IMR-90 (cell line): ENCODE results near the gene TES. TPM values are rescaled to one million over a fixed set of nuclear protein-coding genes. Genes with fewer than 3 reads are reported as not detected.

ENCODE experiments used
- ATAC-seq: fragments of 200-7000 bp; cut with Tn5 transposase; 2 replicates; pipeline ENCODE4 v1.9.1; 2020; ENCODE audit warnings: low read depth, mild to moderate bottlenecking, moderate library complexity
- BruUV-seq: library from RNA; stranded (reverse); fragments of 400-500 nt; replicated peaks from 2 replicates; lab custom pipeline; 2021; lab: Mats Ljungman, UMichigan
- CTCF ChIA-PET: fragments of 300-600 bp; formaldehyde crosslinking; extraction: SDS; loops from one replicate; lab custom pipeline; 2021; ENCODE audit warnings: antibody characterized with exemption; lab: Yijun Ruan, JAX
- POLR2A ChIA-PET: fragments of 300-600 bp; sonication (Branson Sonifier 250); formaldehyde crosslinking; loops from one replicate; lab custom pipeline; 2022; ENCODE audit warnings: antibody characterized with exemption; ENCODE audit not compliant: unreplicated experiment; lab: Charles Lee
- DNase-seq: peaks from one replicate; pipeline ENCODE4 v3.0.0; 2013
- H2AFZ ChIP-seq: replicated peaks from 2 replicates; pipeline ENCODE3; 2013; ENCODE audit warnings: low read length, mild to moderate bottlenecking; ENCODE audit not compliant: poor library complexity
- H2AK5ac ChIP-seq: 2 replicates; pipeline ENCODE4 v1.6.1; 2013; ENCODE audit warnings: low read depth, low read length, inconsistent platforms
- H2AK9ac ChIP-seq: replicated peaks from 2 replicates; pipeline ENCODE3; 2013; ENCODE audit warnings: mild to moderate bottlenecking, low read depth, low read length, moderate library complexity; ENCODE audit not compliant: poor library complexity
- H2BK120ac ChIP-seq: 2 replicates; pipeline ENCODE4 v1.6.1; 2013; ENCODE audit warnings: low read depth, low read length, inconsistent platforms
- H2BK15ac ChIP-seq: 3 replicates; pipeline ENCODE4 v1.6.1; 2013; ENCODE audit warnings: low read depth, low read length, inconsistent platforms
- H2BK20ac ChIP-seq: 2 replicates; pipeline ENCODE4 v1.6.1; 2013; ENCODE audit warnings: low read depth, mild to moderate bottlenecking, inconsistent platforms, low read length, moderate library complexity
- H2BK5ac ChIP-seq: 2 replicates; pipeline ENCODE4 v1.6.1; 2013; ENCODE audit warnings: mild to moderate bottlenecking, low read depth, low read length, inconsistent platforms; ENCODE audit not compliant: poor library complexity, severe bottlenecking
- H3K14ac ChIP-seq: replicated peaks from 2 replicates; pipeline ENCODE4 v1.6.1; 2013; ENCODE audit warnings: low read depth, low read length, inconsistent platforms
- H3K18ac ChIP-seq: 2 replicates; pipeline ENCODE4 v1.6.1; 2013; ENCODE audit warnings: low read depth, low read length, control low read depth
- H3K23ac ChIP-seq: 2 replicates; pipeline ENCODE4 v1.6.1; 2013; ENCODE audit warnings: low read depth, low read length, inconsistent platforms
- H3K27ac ChIP-seq: 2 replicates; pipeline ENCODE4 v1.5.1; 2013; ENCODE audit warnings: mild to moderate bottlenecking, control low read depth, low read length; ENCODE audit not compliant: insufficient read depth
- H3K27me3 ChIP-seq: 2 replicates; pipeline ENCODE4 v1.6.1; 2013; ENCODE audit warnings: low read length; ENCODE audit not compliant: control insufficient read depth, insufficient read depth
- H3K36me3 ChIP-seq: 2 replicates; pipeline ENCODE4 v1.6.1; 2013; ENCODE audit warnings: low read length, mixed read lengths; ENCODE audit not compliant: control insufficient read depth, insufficient read depth
- H3K4ac ChIP-seq: 2 replicates; pipeline ENCODE4 v1.6.1; 2013; ENCODE audit warnings: low read depth, low read length, inconsistent platforms
- H3K4me1 ChIP-seq: 2 replicates; pipeline ENCODE4 v1.6.1; 2013; ENCODE audit warnings: low read length, mixed read lengths; ENCODE audit not compliant: control insufficient read depth, insufficient read depth
- H3K4me2 ChIP-seq: 2 replicates; pipeline ENCODE4 v1.6.1; 2013; ENCODE audit warnings: low read depth, mild to moderate bottlenecking, control low read depth, low read length, moderate library complexity
- H3K4me3 ChIP-seq: 2 replicates; pipeline ENCODE4 v1.5.1; 2013; ENCODE audit warnings: low read depth, mild to moderate bottlenecking, control low read depth, low read length, moderate library complexity; ENCODE audit not compliant: insufficient read depth
- H3K56ac ChIP-seq: 2 replicates; pipeline ENCODE4 v1.6.1; 2013; ENCODE audit warnings: low read length, inconsistent platforms; ENCODE audit not compliant: insufficient read depth; ENCODE audit errors: extremely low read depth
- H3K79me1 ChIP-seq, 2 experiments: 2 replicates each; pipeline ENCODE4 v1.6.1; 2013; ENCODE audit warnings: low read length in 2 of 2, inconsistent platforms in 1 of 2, low read depth in 1 of 2
- H3K9ac ChIP-seq: 2 replicates; pipeline ENCODE4 v1.6.1; 2013; ENCODE audit warnings: low read depth, low read length, control low read depth
- H3K9me1 ChIP-seq: 2 replicates; pipeline ENCODE4 v1.6.1; 2013; ENCODE audit warnings: low read length, inconsistent platforms; ENCODE audit not compliant: insufficient read depth
- H3K9me3 ChIP-seq: 2 replicates; pipeline ENCODE4 v1.6.1; 2013; ENCODE audit warnings: low read length; ENCODE audit not compliant: control insufficient read depth, insufficient read depth
- H4K20me1 ChIP-seq: 2 replicates; pipeline ENCODE4 v1.6.1; 2013; ENCODE audit warnings: low read length, inconsistent platforms; ENCODE audit not compliant: insufficient read depth
- H4K5ac ChIP-seq: 2 replicates; pipeline ENCODE4 v1.6.1; 2013; ENCODE audit warnings: mild to moderate bottlenecking, low read depth, low read length, control low read depth
- H4K8ac ChIP-seq, 2 experiments: 2 replicates each; pipeline ENCODE4 v1.6.1; 2013; ENCODE audit warnings: low read depth in 2 of 2, low read length in 2 of 2, control low read depth in 1 of 2, inconsistent platforms in 1 of 2
- H4K91ac ChIP-seq: 2 replicates; pipeline ENCODE4 v1.6.1; 2013; ENCODE audit warnings: low read depth, low read length, inconsistent platforms; ENCODE audit not compliant: insufficient read depth
- MAFK ChIP-seq: IDR thresholded peaks from 2 replicates; pipeline ENCODE4 v1.6.1; 2012; ENCODE audit warnings: low read depth, low read length, improper control_type of control experiment
- NFE2L2 ChIP-seq: fragments of 150-350 bp; IDR thresholded peaks from 2 replicates; pipeline ENCODE4 v1.6.1; 2016; ENCODE audit warnings: low read depth, mild to moderate bottlenecking, low read length
- USF2 ChIP-seq: fragments of 150-350 bp; IDR thresholded peaks from 2 replicates; pipeline ENCODE4 v1.6.1; 2017; ENCODE audit warnings: mild to moderate bottlenecking, antibody characterized with exemption, low read length, low read depth
- WGBS, 2 experiments: methylation state at CpG; one replicate each; pipeline versions ENCODE4 v1.1.5 to v1.1.7; 2013; ENCODE audit warnings: missing lambda C conversion rate in 2 of 2; ENCODE audit not compliant: insufficient read length in 1 of 2; ENCODE audit errors: extremely low coverage in 2 of 2; 5-methylcytosine and 5-hydroxymethylcytosine counted together
- dilution Hi-C: fragments of 300-500 bp; cut with HindIII; formaldehyde crosslinking; loops from one replicate; pipeline ENCODE4 v1.14.3; 2018; ENCODE audit warnings: low sequenced_read_pairs; ENCODE audit not compliant: unreplicated experiment
- in situ Hi-C: fragments of 300-500 bp; cut with MboI; formaldehyde crosslinking; loops from 3 replicates; pipeline ENCODE4 v1.14.3; 2019; ENCODE audit warnings: low sequenced_read_pairs, inconsistent platforms, mixed read lengths
- intact Hi-C: fragments of 100-400 bp; cut with micrococcal nuclease; formaldehyde crosslinking; loops from 2 replicates; pipeline ENCODE4 v1.10.0; 2022
- polyA plus RNA-seq, 3 experiments: library from polyadenylated mRNA; depleted of rRNA; stranded (reverse); fragments of >200 nt; gene quantifications; 2 replicates each; pipeline ENCODE4 v1.2.3, GENCODE V29; 2012; ENCODE audit warnings: low replicate concordance in 1 of 3
- total RNA-seq: library from RNA; depleted of rRNA; stranded (reverse); fragments of >200 nt; gene quantifications from 2 replicates; pipeline ENCODE4 v1.2.3, GENCODE V29; 2012

The TES gene
- total and polyA plus RNA-seq, 2 of the 4 experiments (the other 2 are of a cell fraction) = 54.0 to 83.3 TPM

GRCh38 chr7:116231949-116232348 lies 21.6 kb downstream of the TES start:
- no peaks in the 10 kb centered on the region for H3K27me3 ChIP-seq

More at GRCh38 chr7:116231949-116232348, 21.6 kb downstream of the TES start:
- DNase-seq = peak; percentile 67
- Histone ChIP-seq H4K20me1 (no peaks in the 10 kb centered on the region), H3K79me1 (peaks cover 16 to 41% of the 10 kb centered on the region in 2 experiments), H3K4ac (peak overlapping the region; percentile 51; the same call in 1 of the 2 replicates), H3K14ac (0 out of 2 replicates have a peak overlapping the region, but pooled peaks have one; percentile 24), H2AK9ac (no peak overlapping the region), H2BK120ac (peak overlapping the region; percentile 55), H3K9me3 (no peaks in the 10 kb centered on the region), H3K18ac (peak overlapping the region; percentile 92; the same call in 1 of the 2 replicates), H2BK15ac (0 out of 3 replicates have a peak overlapping the region, but pooled peaks have one; percentile 19), H4K5ac (peak overlapping the region; percentile 79; the same call in 1 of the 2 replicates), H3K56ac (no peak overlapping the region), H3K9me1 (peaks cover 6% of the 10 kb centered on the region), H3K4me3 (no peak overlapping the region), H2AFZ (no peak overlapping the region), H3K36me3 (no peaks in the 10 kb centered on the region), H3K4me2 (peak overlapping the region; percentile 14; the same call in 1 of the 2 replicates), H2AK5ac (no peak overlapping the region), H2BK20ac (no peak overlapping the region), H4K8ac (peak overlapping the region; percentile 19 to 74; a peak in 2 of 4 replicates), H4K91ac (peak overlapping the region; percentile 34; the same call in 1 of the 2 replicates), H3K23ac (no peak overlapping the region; the same call in 1 of the 2 replicates), H2BK5ac (peak overlapping the region; percentile 76), H3K27ac (peak overlapping the region; percentile 64; the same call in 1 of the 2 replicates), H3K4me1 (peaks cover 24% of the 10 kb centered on the region), H3K9ac (no peak overlapping the region)
- ChIA-PET POLR2A (no interaction called here), CTCF (interaction anchor here (1.0 to 4.2 kb wide), 6 partner anchors 13 to 295 kb away, joined by 3 to 28 read pairs (median 4); no protein-coding TSS in a partner anchor)
- in situ Hi-C loops (no loop called here), intact Hi-C loops (loop anchor here (2.0 to 5.0 kb wide), 2 partner anchors 21 to 1020 kb away; partner anchors contain the start of gene TES), dilution Hi-C loops (no loop called here)
- WGBS, 2 experiments = 100% methylated on average over 1 of the region's 1 CpG; no CpG with 5 or more reads in 1 of the 2 experiments
- peak; percentile 30 for ATAC-seq
- BruUV-seq = no TSS peak
- TF ChIP-seq USF2 (no peak), MAFK (peak; percentile 99), NFE2L2 (peak; percentile 98)
